NT2/D1 (cell line): Measurements from ENCODE around the gene ANKFN1.

Experiments
- SUZ12 ChIP-seq: IDR thresholded peaks from 2 replicates; pipeline ENCODE4 v1.6.1; 2011; ENCODE audit not compliant: insufficient read length, insufficient read depth; ENCODE audit errors: extremely low read depth
- YY1 ChIP-seq: IDR thresholded peaks from 2 replicates; pipeline ENCODE4 v1.6.1; 2011; ENCODE audit not compliant: insufficient read length, insufficient read depth
- ZNF274 ChIP-seq: IDR thresholded peaks from 2 replicates; pipeline ENCODE4 v1.6.1; 2011; ENCODE audit warnings: mild to moderate bottlenecking, low read depth, low read length

DNA sequence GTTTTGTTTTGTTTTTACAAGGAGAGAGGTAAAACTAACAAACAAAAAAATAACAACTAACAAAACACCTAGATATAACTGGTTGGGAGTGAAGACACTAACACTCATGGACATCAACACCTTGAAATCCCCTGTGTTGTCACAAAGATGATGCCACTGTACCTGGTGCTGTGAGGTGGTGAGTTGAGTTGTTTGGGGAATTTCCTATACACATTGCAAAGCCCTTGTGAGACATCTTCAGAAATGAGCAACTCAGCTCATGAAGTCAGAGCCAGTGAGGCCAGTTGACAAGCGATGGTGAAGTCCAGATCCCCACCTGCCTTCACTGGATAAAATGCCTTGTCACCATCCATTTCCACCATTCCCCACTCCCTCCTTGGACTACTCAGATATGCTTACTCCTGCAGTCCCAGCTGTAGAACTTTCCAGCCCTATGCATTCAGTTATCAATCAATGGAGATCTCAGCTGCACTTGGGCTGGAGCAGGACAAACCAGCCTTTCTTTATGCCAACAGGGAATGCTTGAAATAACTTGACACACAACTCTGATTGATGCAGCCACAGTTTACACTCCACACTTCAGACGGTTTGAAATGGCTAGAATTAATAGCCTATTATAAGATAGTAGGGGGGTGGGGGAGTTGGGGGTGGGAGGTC lies 22.2 kb downstream of the ANKFN1 start:
- TF ChIP-seq YY1 (no peak), ZNF274 (no peak), SUZ12 (no peak)
